Neural cell (in vitro differentiated cells): Measurements from ENCODE around the gene PTPN20. TPM values are rescaled to one million over a fixed set of nuclear protein-coding genes. Genes with fewer than 3 reads are reported as not detected.

ENCODE experiments used
- H2AFZ ChIP-seq: fragments of 200-600, 300-800 bp; sonication (generic), shearing (Covaris generic); 2 replicates; pipeline ENCODE4 v1.6.0; 2014; ENCODE audit warnings: low read depth, mild to moderate bottlenecking, antibody characterized with exemption, low read length, moderate library complexity
- H3F3A ChIP-seq: fragments of 200-600 bp; shearing (Covaris generic); 2 replicates; pipeline ENCODE4 v1.6.1; 2016; ENCODE audit warnings: mild to moderate bottlenecking, moderate library complexity, mixed read lengths, antibody characterized with exemption, low read length; ENCODE audit not compliant: insufficient read depth, poor library complexity, severe bottlenecking
- H3K27ac ChIP-seq: fragments of 200-600, 300-800 bp; sonication (generic), shearing (Covaris generic); 2 replicates; pipeline ENCODE4 v1.5.1; 2014; ENCODE audit warnings: mild to moderate bottlenecking, low read length, moderate library complexity
- H3K27me3 ChIP-seq: fragments of 300-800, 200-600 bp; sonication (generic), shearing (Covaris generic); 2 replicates; pipeline ENCODE4 v1.6.0; 2014; ENCODE audit warnings: mild to moderate bottlenecking, low read depth, low read length, moderate library complexity; ENCODE audit not compliant: insufficient read depth
- H3K36me3 ChIP-seq: fragments of 300-800, 200-600 bp; sonication (generic), shearing (Covaris generic); 2 replicates; pipeline ENCODE4 v1.5.1; 2014; ENCODE audit warnings: mild to moderate bottlenecking, antibody characterized with exemption, low read length, moderate library complexity; ENCODE audit not compliant: insufficient read depth
- H3K4me2 ChIP-seq: fragments of 300-800, 200-600 bp; sonication (generic), shearing (Covaris generic); 2 replicates; pipeline ENCODE4 v1.6.0; 2014; ENCODE audit warnings: mild to moderate bottlenecking, low read length
- H3K4me3 ChIP-seq: fragments of 300-800, 200-600 bp; sonication (generic), shearing (Covaris generic); 2 replicates; pipeline ENCODE4 v1.5.1; 2014; ENCODE audit warnings: mild to moderate bottlenecking, low read length, moderate library complexity
- H3K79me2 ChIP-seq: fragments of 200-600 bp; shearing (Covaris generic); replicated peaks from 2 replicates; pipeline ENCODE4 v1.6.0; 2014; ENCODE audit warnings: mild to moderate bottlenecking, low read length, moderate library complexity; ENCODE audit not compliant: insufficient read depth
- H3K9ac ChIP-seq: fragments of 300-800, 200-600 bp; sonication (generic), shearing (Covaris generic); 2 replicates; pipeline ENCODE4 v1.6.1; 2016; ENCODE audit warnings: mild to moderate bottlenecking, low read length, mixed read lengths
- H3K9me2 ChIP-seq: fragments of 200-600 bp; shearing (Covaris generic); 2 replicates; pipeline ENCODE4 v1.6.1; 2016; ENCODE audit warnings: mild to moderate bottlenecking, low read length, mixed read lengths; ENCODE audit not compliant: insufficient read depth
- H3K9me3 ChIP-seq: fragments of 200-600, 300-800 bp; sonication (generic), shearing (Covaris generic); 2 replicates; pipeline ENCODE4 v1.6.1; 2016; ENCODE audit warnings: mild to moderate bottlenecking, mixed run types, low read length, moderate library complexity, mixed read lengths
- H4K20me1 ChIP-seq: fragments of 200-600 bp; shearing (Covaris generic); 2 replicates; pipeline ENCODE4 v1.6.1; 2016; ENCODE audit warnings: mild to moderate bottlenecking, mixed run types; ENCODE audit not compliant: insufficient read depth
- EP300 ChIP-seq: fragments of 450-650 bp; conservative IDR thresholded peaks from 2 replicates; pipeline ENCODE4 v1.6.1; 2014; ENCODE audit warnings: antibody characterized with exemption, mild to moderate bottlenecking, moderate library complexity; ENCODE audit not compliant: poor library complexity, severe bottlenecking
- EZH2 ChIP-seq: fragments of 200-600, 300-800 bp; shearing (Covaris generic), sonication (generic); IDR thresholded peaks from 2 replicates; pipeline ENCODE4 v1.6.1; 2014; ENCODE audit warnings: antibody characterized with exemption, low read length, borderline replicate concordance, mild to moderate bottlenecking; ENCODE audit not compliant: insufficient read depth, poor library complexity, severe bottlenecking
- MXI1 ChIP-seq: fragments of 450-650 bp; conservative IDR thresholded peaks from 2 replicates; pipeline ENCODE4 v1.6.1; 2014; ENCODE audit warnings: antibody characterized with exemption, mild to moderate bottlenecking; ENCODE audit not compliant: poor library complexity, severe bottlenecking
- POLR2AphosphoS5 ChIP-seq: IDR thresholded peaks from 2 replicates; pipeline ENCODE4 v1.6.1; 2012
- RAD21 ChIP-seq: fragments of 450-650 bp; conservative IDR thresholded peaks from 2 replicates; pipeline ENCODE4 v1.6.1; 2014; ENCODE audit warnings: antibody characterized with exemption, mild to moderate bottlenecking, moderate library complexity
- SMC3 ChIP-seq: fragments of 450-650 bp; conservative IDR thresholded peaks from 2 replicates; pipeline ENCODE4 v1.6.1; 2014; ENCODE audit warnings: antibody characterized with exemption, mild to moderate bottlenecking, moderate library complexity; ENCODE audit not compliant: poor library complexity
- TAF1 ChIP-seq: IDR thresholded peaks from 2 replicates; pipeline ENCODE4 v1.6.1; 2012; ENCODE audit warnings: low read depth
- polyA plus RNA-seq: library from polyadenylated mRNA; depleted of rRNA; stranded (reverse); fragments of >200 nt; gene quantifications from 2 replicates; pipeline ENCODE4 v1.2.3, GENCODE V29; 2014
- TF ChIP-seq, protein P1 (sequence below): IDR thresholded peaks from 2 replicates; pipeline ENCODE4 v1.6.1; 2012; ENCODE audit warnings: borderline replicate concordance
- TF ChIP-seq, protein P2 (sequence below): fragments of 450-650 bp; IDR thresholded peaks from 2 replicates; pipeline ENCODE4 v1.5.1; 2014; ENCODE audit warnings: antibody characterized with exemption, mild to moderate bottlenecking, moderate library complexity; ENCODE audit not compliant: poor library complexity, severe bottlenecking

Gene PTPN20
- polyA plus RNA-seq, 1 donor from 2014 or later, result not detected

DNA sequence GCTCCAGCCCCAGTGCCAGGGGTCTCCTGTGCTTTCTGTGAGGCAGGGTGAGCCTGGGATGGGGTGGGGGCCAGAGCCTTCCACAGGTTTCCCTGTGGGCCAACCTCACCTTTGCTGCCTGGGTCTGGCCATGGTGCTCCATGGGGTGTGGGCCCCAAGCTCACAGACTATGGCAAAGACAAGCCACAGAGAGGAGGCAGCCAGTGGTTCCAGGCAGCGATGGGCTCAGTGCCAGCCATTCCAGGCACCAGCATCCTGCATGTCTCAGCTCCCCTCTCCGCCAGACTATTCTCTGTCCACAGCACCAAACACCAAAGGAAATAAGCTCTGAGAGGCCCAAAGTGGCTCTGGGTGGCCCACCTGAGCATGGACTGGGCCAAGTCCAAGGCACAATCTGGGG is 133.5 kb downstream of the PTPN20 start:
- Histone ChIP-seq H3K9me2 (no peaks in the 10 kb centered on the region), H4K20me1 (no peaks in the 10 kb centered on the region), H3K4me3 (no peak overlapping the region), H3K4me2 (no peak overlapping the region), H3F3A (no peaks in the 10 kb centered on the region), H3K27ac (no peak overlapping the region), H3K27me3 (no peaks in the 10 kb centered on the region), H3K9me3 (no peaks in the 10 kb centered on the region), H3K9ac (no peak overlapping the region), H3K36me3 (no peaks in the 10 kb centered on the region), H2AFZ (no peak overlapping the region), H3K79me2 (no peaks in the 10 kb centered on the region)
- no peak for TF ChIP-seq POLR2AphosphoS5
- no peak for TF ChIP-seq EZH2

DNA sequence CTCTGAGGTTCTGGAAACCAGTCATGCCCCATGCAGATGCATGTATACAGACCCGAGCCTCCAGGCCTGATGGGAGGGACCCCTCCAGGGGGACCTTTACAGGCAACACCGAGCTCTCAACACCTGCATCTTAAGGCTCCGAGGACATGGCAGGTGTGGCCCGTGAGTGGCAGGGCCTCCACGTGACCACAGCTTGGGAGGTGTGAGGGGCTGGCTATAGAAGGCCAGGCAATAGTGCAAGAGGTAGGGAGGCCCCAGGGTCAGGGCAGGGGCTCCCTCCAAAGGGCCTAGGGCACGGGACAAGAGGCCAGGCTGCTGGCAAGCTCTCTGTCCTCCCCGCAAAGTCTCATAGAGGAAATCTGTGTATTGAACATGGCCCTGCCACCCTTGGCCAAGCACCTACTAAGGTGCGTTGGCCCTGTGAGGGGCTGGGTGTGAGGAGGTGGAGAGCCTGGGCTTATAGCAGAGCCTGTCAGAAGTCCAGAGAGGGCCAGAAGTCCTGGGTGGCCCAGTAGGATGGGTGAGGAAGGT is 134.2 kb downstream of the PTPN20 start:
- H3F3A ChIP-seq, result no peaks in the 10 kb centered on the region
- H4K20me1 ChIP-seq, result no peaks in the 10 kb centered on the region
- H3K36me3 ChIP-seq, result no peaks in the 10 kb centered on the region
- H3K9me2 ChIP-seq, result no peaks in the 10 kb centered on the region
- no peak overlapping the region for H3K4me3 ChIP-seq
- H3K79me2 ChIP-seq, result no peaks in the 10 kb centered on the region
- H3K4me2 ChIP-seq, result no peak overlapping the region
- H3K27ac ChIP-seq, result no peak overlapping the region
- no peaks in the 10 kb centered on the region for H3K9me3 ChIP-seq
- no peak overlapping the region for H3K9ac ChIP-seq
- no peak for TF ChIP-seq MXI1
- TF ChIP-seq POLR2AphosphoS5, result no peak
- no peak for TF ChIP-seq RAD21
- H3K27me3 ChIP-seq, result no peaks in the 10 kb centered on the region
- H2AFZ ChIP-seq, result no peak overlapping the region

DNA sequence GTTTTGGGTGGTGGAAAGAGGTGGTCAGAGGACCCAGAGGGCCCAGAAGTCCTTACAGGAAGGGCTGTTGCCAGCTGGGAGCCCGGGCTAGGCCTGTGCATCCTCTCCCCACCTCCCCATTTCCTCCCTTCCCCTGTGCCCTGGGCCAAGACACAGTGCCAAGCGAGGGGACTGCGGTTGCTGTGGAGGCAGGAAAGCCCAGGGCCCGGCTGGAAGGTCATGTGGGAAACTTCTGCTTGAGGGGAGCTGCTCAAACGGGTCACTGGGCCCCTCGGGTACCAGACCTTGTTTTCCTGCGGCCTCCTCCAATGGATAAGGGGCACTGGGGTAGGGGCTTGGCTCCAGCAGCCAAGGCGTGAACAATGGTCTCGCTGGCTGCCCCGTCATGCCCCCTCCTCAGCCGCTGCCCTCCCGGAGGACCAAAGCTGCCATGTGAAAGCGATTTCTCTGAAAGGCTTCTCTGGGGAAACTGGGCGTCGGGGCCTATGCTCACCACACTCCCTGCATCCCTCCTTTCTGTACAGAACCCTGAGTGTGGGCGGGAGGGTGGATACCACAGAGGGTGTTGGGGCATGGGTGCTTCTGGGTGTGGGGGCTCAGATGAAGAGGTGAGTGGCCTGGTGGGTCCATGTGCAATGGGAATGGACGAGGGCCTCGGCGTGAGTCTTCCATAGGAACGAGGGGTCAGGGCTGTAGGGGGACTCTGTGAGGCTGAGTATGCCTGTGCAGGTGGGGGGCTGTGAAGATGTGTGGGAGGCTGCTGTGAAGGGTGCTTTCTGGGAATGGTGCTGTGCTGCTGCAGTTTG is 135.3 kb downstream of the PTPN20 start:
- no peaks in the 10 kb centered on the region for H3K9me3 ChIP-seq
- H2AFZ ChIP-seq, result no peak overlapping the region
- no peaks in the 10 kb centered on the region for H3K27me3 ChIP-seq
- no peaks in the 10 kb centered on the region for H3F3A ChIP-seq
- H3K36me3 ChIP-seq, result no peaks in the 10 kb centered on the region
- H3K79me2 ChIP-seq, result no peaks in the 10 kb centered on the region
- TF ChIP-seq SMC3, result no peak
- TF ChIP-seq, protein P1, sequence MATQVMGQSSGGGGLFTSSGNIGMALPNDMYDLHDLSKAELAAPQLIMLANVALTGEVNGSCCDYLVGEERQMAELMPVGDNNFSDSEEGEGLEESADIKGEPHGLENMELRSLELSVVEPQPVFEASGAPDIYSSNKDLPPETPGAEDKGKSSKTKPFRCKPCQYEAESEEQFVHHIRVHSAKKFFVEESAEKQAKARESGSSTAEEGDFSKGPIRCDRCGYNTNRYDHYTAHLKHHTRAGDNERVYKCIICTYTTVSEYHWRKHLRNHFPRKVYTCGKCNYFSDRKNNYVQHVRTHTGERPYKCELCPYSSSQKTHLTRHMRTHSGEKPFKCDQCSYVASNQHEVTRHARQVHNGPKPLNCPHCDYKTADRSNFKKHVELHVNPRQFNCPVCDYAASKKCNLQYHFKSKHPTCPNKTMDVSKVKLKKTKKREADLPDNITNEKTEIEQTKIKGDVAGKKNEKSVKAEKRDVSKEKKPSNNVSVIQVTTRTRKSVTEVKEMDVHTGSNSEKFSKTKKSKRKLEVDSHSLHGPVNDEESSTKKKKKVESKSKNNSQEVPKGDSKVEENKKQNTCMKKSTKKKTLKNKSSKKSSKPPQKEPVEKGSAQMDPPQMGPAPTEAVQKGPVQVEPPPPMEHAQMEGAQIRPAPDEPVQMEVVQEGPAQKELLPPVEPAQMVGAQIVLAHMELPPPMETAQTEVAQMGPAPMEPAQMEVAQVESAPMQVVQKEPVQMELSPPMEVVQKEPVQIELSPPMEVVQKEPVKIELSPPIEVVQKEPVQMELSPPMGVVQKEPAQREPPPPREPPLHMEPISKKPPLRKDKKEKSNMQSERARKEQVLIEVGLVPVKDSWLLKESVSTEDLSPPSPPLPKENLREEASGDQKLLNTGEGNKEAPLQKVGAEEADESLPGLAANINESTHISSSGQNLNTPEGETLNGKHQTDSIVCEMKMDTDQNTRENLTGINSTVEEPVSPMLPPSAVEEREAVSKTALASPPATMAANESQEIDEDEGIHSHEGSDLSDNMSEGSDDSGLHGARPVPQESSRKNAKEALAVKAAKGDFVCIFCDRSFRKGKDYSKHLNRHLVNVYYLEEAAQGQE, result no peak
- no peak for TF ChIP-seq EZH2
- TF ChIP-seq MXI1, result no peak
- TF ChIP-seq, protein P2, sequence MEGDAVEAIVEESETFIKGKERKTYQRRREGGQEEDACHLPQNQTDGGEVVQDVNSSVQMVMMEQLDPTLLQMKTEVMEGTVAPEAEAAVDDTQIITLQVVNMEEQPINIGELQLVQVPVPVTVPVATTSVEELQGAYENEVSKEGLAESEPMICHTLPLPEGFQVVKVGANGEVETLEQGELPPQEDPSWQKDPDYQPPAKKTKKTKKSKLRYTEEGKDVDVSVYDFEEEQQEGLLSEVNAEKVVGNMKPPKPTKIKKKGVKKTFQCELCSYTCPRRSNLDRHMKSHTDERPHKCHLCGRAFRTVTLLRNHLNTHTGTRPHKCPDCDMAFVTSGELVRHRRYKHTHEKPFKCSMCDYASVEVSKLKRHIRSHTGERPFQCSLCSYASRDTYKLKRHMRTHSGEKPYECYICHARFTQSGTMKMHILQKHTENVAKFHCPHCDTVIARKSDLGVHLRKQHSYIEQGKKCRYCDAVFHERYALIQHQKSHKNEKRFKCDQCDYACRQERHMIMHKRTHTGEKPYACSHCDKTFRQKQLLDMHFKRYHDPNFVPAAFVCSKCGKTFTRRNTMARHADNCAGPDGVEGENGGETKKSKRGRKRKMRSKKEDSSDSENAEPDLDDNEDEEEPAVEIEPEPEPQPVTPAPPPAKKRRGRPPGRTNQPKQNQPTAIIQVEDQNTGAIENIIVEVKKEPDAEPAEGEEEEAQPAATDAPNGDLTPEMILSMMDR, result no peak
- TF ChIP-seq EP300, result no peak
- TF ChIP-seq POLR2AphosphoS5, result no peak
- no peak for TF ChIP-seq RAD21
- TF ChIP-seq TAF1, result no peak
- no peak overlapping the region for H3K4me3 ChIP-seq
- no peak overlapping the region for H3K4me2 ChIP-seq
- H3K27ac ChIP-seq, result no peak overlapping the region
- H4K20me1 ChIP-seq, result no peaks in the 10 kb centered on the region
- no peaks in the 10 kb centered on the region for H3K9me2 ChIP-seq
- no peak overlapping the region for H3K9ac ChIP-seq
